ENCODE data around the gene PNCK.
"Not testable (repeated sequence)": the region's sequence is repeated elsewhere in the genome, so short reads cannot be mapped to it uniquely, and the experiment has no call there.

PNCK gene

DNA sequence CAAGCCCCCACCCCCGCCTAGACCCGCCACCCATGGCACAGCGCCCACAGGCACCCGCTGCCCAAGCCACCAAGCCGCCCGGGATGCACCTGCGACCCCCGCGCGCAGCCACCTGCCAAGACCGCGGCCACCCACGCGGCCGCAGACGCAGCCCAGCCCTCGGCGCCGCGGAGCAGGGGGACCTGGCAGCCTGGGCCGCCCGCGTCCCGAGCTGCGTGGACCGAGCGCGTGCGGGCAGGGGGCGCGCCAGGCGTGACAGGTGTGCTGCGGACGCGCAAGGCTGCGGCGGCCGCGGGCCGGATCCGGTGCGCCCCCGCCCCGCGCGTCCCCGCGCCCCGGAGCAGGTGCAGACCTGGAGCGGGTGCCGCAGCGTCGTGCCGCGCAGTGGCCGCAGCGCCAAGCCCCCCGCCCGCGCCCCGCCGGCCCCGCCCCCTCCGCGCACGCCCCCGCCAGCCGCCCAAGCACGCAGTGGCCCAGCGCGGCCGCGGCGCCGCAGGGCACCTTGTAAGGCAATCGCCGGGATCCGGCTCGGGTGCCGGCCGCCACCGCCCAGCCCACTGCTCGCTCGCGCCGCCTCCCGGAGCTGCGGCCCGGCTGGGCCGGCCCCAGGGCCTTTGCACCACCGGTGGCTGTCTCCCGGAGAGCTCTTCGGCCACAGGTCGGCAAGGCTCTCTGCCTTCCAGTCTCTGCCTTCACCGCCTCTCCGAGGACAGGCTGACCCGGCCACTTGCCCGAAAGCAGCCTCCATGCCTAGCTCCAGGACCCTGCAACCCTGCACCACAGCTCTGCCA is at the start of gene PNCK:
Gene PNCK, minus strand, starts transcription at position 386 of the 791 bp plus-strand sequence. CDS start 737 bp downstream, outside the sequence.
- DNase-seq = no peak

DNA sequence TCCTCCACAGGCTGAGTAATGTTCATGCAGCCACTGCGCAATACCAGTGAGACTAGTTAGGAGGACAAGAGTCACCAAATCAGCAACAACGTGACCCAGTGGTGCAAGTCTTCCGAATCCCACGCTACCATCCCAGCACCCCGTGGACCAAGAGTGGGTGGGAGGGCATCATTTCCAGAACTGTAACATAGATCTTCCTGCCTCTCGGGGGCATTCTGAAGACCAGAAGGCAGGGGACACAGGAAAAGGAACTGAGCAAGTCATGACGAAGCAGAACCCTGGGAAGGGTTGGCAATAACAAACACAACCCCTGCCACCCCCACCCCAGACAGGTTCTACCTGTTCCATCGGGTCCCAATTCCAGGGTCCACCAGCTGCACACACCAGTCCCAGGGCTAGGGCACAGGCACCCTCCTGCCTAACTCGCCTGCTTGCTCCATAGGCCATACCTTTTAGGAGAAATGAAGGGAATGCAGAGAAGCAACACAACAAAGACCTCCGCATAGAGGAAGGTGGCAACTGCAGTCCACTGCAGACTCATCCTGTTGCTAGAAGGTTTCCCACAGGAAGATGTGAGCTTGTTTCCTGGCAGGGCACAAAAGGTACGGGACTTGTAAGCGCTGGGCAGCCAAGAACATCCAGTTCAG is 49.2 kb upstream of the PNCK start:
- no peak for DNase-seq

- no peak for DNase-seq
Measured at GRCh38 chrX:153719701-153720100, 46.1 kb upstream of the PNCK start.

DNA sequence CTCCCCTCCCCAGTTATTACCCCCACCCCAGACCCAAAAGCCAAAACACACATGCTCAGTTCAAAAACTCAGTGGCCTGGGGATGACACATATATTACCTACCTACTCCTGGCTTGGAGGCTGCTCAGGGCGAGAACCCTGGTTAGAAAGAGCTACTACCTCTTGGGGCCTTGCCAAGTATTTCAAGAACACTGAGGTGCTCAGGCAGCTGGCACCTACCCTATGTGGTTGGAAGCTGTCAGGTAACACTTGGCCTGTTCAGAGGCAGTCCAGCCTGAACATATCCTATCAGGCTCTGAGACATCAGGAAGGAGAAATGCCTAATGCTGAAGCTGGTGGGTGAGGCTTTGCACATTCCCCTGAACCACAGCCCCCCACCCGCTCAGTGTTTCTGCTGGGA is 45.6 kb upstream of the PNCK start:
- DNase-seq = no peak

GRCh38 chrX:153717445-153717844 is 43.8 kb upstream of the PNCK start:
- DNase-seq = no peak

- DNase-seq = no peak
Measured at GRCh38 chrX:153714256-153714655, 40.6 kb upstream of the PNCK start.

DNA sequence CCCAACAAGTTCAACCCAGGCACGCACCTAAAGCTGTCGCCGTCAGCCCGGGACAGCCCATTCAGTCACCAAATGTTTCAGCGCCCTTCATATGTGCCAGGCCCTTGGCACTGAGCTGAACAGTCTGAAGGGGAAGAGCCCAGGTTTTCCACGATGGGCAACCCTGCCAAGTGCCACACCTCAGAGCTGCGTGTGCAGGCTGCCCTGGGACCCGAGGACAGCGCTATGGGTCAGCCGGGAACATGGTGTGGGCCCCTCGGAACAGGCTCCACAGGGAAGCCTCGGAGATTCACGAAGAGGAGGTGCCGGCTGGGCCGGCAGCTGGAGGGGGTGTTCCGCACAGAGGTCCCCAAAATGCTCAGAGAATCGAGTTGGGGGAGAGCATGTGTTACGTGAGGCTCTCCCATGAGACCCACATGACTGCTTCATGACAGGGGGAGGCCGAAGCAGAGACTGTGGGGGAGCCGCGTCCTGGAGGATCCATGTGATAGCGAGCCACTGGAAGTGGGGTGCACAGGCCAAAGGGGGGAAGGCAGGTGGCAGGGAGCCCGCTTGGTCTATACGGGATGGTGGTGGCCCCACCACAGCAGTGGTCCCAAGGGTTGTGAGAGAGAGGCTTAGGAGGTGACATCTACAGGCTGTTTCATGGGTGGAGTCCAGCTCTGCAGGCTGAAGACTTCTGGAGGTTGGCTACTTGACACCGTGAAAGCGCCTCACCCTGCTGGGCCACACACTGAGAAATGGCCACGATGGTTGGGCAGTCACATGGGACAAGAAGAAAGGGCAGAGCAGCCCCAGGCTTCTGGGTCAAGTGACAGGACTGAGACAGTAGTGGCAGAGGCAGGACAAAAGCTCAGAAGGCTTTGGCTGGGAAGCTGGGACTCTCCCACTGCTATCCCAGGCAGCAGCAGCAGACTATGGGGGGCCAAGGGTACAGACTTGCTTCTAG is 36.4 kb upstream of the PNCK start:
- no peak for DNase-seq

GRCh38 chrX:153708415-153708814 is 34.8 kb upstream of the PNCK start:
- DNase-seq = no peak

GRCh38 chrX:153707406-153707805 is 33.8 kb upstream of the PNCK start:
- no peak for DNase-seq

GRCh38 chrX:153706799-153707198 is 33.2 kb upstream of the PNCK start:
- no peak for DNase-seq

DNA sequence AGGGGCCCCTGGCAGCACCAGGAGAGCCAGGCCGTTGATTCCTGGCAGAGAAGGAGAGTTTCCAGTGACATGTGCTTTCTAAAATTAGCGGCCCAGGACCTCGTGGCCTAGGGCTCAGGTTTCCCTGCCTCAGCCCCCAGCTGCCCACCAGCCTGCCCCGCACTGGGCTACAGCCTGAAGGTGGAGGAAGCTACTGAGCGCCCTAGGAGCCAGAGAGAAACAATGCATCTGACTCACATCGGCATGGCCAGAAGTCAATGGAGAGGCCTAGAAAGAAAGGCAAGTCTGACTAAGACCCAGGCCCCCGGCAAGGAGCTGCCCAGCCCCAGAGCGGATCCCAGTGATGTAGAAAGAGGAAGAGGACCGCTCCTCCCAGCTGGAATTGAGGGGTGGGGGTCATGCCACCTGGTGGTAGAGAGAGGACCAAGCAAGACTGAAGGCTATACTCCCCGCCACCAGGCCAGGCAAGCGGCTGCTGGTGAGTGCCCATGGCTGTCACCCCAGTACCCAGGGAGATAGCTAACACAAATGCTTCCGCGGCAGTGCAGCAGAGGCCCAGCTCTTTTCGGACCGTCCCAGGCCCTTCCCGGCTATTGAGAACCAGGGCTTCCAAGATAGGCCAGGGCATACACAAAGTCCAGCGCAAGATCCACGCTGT is 31.9 kb upstream of the PNCK start:
- not testable (repeated sequence) for DNase-seq

GRCh38 chrX:153704631-153705402 is 31.2 kb upstream of the PNCK start:
- DNase-seq = not testable (repeated sequence)

GRCh38 chrX:153704021-153704526 is 30.5 kb upstream of the PNCK start:
- no peak for DNase-seq

DNA sequence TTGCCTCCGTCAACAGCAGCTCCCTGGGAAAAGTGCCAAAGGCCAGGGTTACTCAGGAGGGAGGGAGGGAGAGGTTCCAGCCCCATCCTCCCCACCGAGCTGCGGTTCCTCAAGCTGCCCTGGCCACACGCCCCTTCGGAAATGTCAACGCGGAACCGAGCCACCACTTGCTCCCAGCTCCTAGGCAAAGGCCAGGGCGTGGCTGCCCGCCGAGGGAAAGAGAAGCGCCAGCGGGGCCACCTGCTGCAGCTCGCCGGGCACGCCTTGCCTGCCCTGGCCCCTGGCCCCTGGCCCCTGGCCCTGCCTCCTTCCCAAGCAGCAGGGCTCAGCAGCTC is 29.4 kb upstream of the PNCK start:
- DNase-seq = no peak

- no peak for DNase-seq
Measured at GRCh38 chrX:153702336-153703035, 28.9 kb upstream of the PNCK start.

GRCh38 chrX:153701706-153702105 is 28.1 kb upstream of the PNCK start:
- no peak for DNase-seq

DNA sequence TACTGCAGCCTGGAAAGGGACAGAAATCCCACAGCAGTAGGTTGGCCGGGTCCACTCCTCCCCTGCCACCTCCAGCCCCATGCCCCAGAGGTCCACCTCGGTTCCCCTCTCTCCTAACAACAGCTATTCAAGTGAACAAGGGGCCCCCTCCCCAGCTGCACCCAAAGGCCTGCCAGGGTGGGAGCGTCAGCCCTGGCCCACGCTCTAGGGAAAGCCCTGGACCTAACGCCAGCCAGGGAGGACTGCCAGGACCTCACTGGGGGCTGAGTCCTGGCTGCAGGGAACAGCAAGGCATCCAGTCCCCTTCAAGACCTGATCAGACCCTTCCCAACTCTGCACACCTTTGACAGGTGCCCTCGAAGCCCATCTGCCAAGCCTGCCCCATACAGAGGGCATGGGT is 27.4 kb upstream of the PNCK start:
- no peak for DNase-seq

DNA sequence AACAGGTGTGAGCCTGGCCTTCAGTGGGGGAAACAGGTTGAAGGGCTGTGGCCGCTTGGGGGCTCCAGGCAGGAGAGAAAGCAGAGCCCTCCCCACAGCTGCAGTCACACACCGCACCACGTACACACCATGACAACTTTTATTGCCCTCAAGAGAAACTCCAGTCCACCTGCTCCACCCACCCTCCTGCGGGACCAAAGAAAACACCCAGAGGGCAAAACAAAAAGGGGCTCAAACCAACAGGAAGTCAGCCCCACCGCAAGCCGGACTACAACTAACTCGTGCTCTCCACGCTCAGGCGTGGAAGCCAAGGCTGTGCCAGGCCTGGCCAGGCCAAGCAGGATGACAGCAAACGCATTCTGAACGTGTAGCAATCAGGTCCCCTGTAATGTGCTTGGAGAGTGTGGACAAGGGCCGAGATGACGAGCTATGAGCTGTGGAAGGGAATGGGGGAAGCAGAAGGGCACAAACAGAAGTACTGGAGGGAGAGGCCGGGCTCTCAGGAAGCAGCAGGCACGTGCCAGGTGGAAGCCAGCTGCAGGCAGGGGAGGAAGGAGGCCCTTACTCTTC is 26.8 kb upstream of the PNCK start:
- no peak for DNase-seq

GRCh38 chrX:153699784-153700371 is 26.3 kb upstream of the PNCK start:
- DNase-seq = not testable (repeated sequence)

DNA sequence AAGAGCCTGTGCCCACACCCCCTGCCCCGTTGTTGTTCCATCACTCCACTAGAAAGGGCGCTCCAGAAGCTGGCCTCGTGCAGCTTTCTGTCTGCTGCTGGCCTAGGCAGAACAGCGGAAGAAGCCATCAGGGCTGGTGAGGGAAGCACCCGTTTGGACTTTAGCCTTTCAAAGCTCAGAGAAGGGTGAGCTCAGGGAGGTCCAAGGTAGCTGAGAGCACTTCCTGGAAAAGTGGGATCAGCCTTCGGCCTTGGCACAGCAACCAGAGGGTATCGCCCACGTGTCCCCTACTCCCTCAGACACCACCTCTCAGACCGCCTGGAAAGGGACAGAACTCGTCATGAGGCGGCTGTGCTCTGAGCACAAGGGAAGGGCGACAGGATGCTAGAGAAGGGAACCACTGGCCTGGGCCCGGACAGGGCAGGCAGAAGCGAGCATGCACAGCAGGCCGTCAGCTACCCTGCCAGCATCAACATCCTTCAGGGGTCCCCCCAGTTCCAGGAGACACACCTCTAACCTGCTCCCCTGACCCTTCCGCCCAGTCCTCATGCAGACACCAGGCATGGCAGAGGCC is 25.7 kb upstream of the PNCK start:
- not testable (repeated sequence) for DNase-seq
